Measurements from ENCODE around the gene DCAKD.

The DCAKD gene

DNA sequence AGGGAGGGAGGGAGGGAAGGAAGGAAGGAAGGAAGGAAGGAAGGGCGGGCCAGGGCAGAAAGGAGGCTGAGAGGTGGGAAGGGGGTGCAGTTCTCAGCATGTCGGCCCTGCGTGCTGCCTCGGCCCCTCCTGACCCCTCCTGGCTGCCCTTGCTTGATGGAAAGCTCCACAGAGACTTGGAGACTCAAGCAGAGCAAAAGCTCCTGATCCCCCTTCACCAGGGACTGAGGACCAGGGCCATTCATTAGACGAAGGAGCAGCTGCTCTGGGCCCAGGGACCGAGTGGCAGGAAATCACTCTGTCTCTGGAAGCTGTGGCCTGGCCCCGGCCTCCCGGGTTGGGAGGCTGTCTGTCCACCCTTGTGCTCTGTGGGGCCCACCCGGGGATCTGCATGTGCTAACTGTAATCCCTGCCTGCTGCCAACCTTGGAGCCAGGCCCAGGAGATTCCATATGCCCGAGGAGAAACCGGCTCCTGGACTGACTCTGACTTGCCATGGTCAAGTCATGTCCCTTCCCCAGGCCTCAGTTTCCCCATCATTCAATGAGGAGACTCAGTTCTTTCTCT lies 55.9 kb downstream of the DCAKD start:
- Histone ChIP-seq H3K9me3 (replicated peaks; ENCODE audit: insufficient read depth, low read length) (no peaks in the 10 kb centered on the region), H3K79me2 (ENCODE audit: low read length) (no peaks in the 10 kb centered on the region), H3K9ac (ENCODE audit: low read length) (no peak overlapping the region), H3F3A (ENCODE audit: insufficient read depth, low read length) (no peaks in the 10 kb centered on the region), H3K9me2 (replicated peaks; ENCODE audit: insufficient read depth, low read length) (no peaks in the 10 kb centered on the region), H3K27me3 (replicated peaks; ENCODE audit: insufficient read depth, low read length) (peaks cover 11% of the 10 kb centered on the region; the same call in 1 of the 2 replicates), H2AFZ (ENCODE audit: low read length) (no peak overlapping the region), H3K36me3 (replicated peaks; ENCODE audit: insufficient read depth, low read length) (no peaks in the 10 kb centered on the region), H3K4me1 (ENCODE audit: low read length) (no peaks in the 10 kb centered on the region), H4K20me1 (ENCODE audit: insufficient read depth, low read length) (no peaks in the 10 kb centered on the region), H3K27ac (ENCODE audit: low read length) (no peak overlapping the region), H3K4me3 (ENCODE audit: low read length) (no peak overlapping the region), H3K4me2 (ENCODE audit: low read depth, low read length) (no peak overlapping the region)
- TF ChIP-seq CTCF (IDR thresholded peaks at IDR 0.05; ENCODE audit: low read length), result no peak
- TF ChIP-seq EZH2phosphoT487 (IDR thresholded peaks at IDR 0.05; ENCODE audit: low read length), result no peak
- no peak for TF ChIP-seq EZH2 (optimal IDR thresholded peaks at IDR 0.05; ENCODE audit: low read depth, low read length)
- no peak for DNase-seq

GRCh38 chr17:44992242-44992939 lies 59.0 kb downstream of the DCAKD start:
- Histone ChIP-seq H3K79me2 (ENCODE audit: low read length) (no peaks in the 10 kb centered on the region), H3K4me3 (ENCODE audit: low read length) (no peak overlapping the region), H3F3A (ENCODE audit: insufficient read depth, low read length) (no peaks in the 10 kb centered on the region), H3K36me3 (replicated peaks; ENCODE audit: insufficient read depth, low read length) (no peaks in the 10 kb centered on the region), H3K4me1 (ENCODE audit: low read length) (no peaks in the 10 kb centered on the region), H4K20me1 (ENCODE audit: insufficient read depth, low read length) (no peaks in the 10 kb centered on the region), H3K27ac (ENCODE audit: low read length) (no peak overlapping the region), H3K9ac (ENCODE audit: low read length) (no peak overlapping the region), H3K4me2 (ENCODE audit: low read depth, low read length) (no peak overlapping the region), H3K27me3 (replicated peaks; ENCODE audit: insufficient read depth, low read length) (peaks cover 43% of the 10 kb centered on the region), H3K9me3 (replicated peaks; ENCODE audit: insufficient read depth, low read length) (no peaks in the 10 kb centered on the region), H3K9me2 (replicated peaks; ENCODE audit: insufficient read depth, low read length) (no peaks in the 10 kb centered on the region), H2AFZ (ENCODE audit: low read length) (no peak overlapping the region)
- TF ChIP-seq EZH2 (optimal IDR thresholded peaks at IDR 0.05; ENCODE audit: low read depth, low read length), result no peak
- TF ChIP-seq EZH2phosphoT487 (IDR thresholded peaks at IDR 0.05; ENCODE audit: low read length), result no peak
- TF ChIP-seq CTCF (IDR thresholded peaks at IDR 0.05; ENCODE audit: low read length), result no peak
- DNase-seq, result no peak

DNA sequence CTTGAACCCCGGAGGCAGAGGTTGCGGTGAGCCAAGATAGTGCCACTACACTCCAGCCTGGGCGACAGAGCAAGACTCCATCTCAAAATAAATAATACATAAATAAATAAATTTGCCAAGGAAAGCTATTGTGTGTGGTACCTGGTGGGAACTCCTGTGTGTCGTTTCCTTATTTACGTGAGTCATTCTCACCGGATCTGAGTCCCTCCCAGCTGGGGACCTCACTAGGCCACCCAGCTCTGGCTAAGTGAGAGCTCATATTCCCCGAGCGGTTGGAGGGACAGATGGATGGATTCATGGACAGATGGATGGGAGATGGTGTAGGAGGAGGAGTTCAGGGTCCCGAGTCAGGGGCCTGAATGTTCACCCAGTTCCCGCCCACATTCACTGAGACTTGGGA lies 60.4 kb downstream of the DCAKD start:
- H3K4me3 ChIP-seq (ENCODE audit: low read length), result no peak overlapping the region
- H4K20me1 ChIP-seq (ENCODE audit: insufficient read depth, low read length), result no peaks in the 10 kb centered on the region
- no peak for DNase-seq
- no peaks in the 10 kb centered on the region for H3F3A ChIP-seq (ENCODE audit: insufficient read depth, low read length)
- peaks cover 55% of the 10 kb centered on the region for H3K27me3 ChIP-seq (replicated peaks; ENCODE audit: insufficient read depth, low read length)
- TF ChIP-seq EZH2 (optimal IDR thresholded peaks at IDR 0.05; ENCODE audit: low read depth, low read length) (no peak), EZH2phosphoT487 (IDR thresholded peaks at IDR 0.05; ENCODE audit: low read length) (no peak), CTCF (IDR thresholded peaks at IDR 0.05; ENCODE audit: low read length) (no peak)
- no peak overlapping the region for H3K27ac ChIP-seq (ENCODE audit: low read length)
- H3K9me2 ChIP-seq (replicated peaks; ENCODE audit: insufficient read depth, low read length), result no peaks in the 10 kb centered on the region
- no peak overlapping the region for H3K4me2 ChIP-seq (ENCODE audit: low read depth, low read length)
- H3K79me2 ChIP-seq (ENCODE audit: low read length), result no peaks in the 10 kb centered on the region
- no peaks in the 10 kb centered on the region for H3K4me1 ChIP-seq (ENCODE audit: low read length)
- no peaks in the 10 kb centered on the region for H3K9me3 ChIP-seq (replicated peaks; ENCODE audit: insufficient read depth, low read length)
- H2AFZ ChIP-seq (ENCODE audit: low read length), result no peak overlapping the region
- H3K36me3 ChIP-seq (replicated peaks; ENCODE audit: insufficient read depth, low read length), result no peaks in the 10 kb centered on the region
- no peak overlapping the region for H3K9ac ChIP-seq (ENCODE audit: low read length)

Data from MM.1S (cell line).